ENCODE measurements around the gene VPS37C. TPM values are rescaled to one million over a fixed set of nuclear protein-coding genes. Genes with fewer than 3 reads are reported as not detected.

VPS37C gene
- total RNA-seq, 3 donors from 2014 or later (not counting 1 experiment from before 2014, with no cell fraction given): 6.4 to 6.9 (median 6.5) TPM

GRCh38 chr11:61114913-61115312, 46.3 kb downstream of the VPS37C start:
- no peaks in the 10 kb centered on the region for H3K36me3 Mint-ChIP-seq
- intact Hi-C loops (cut with micrococcal nuclease): no loop called here
- H3K4me1 Mint-ChIP-seq: peaks cover 5 to 19% of the 10 kb centered on the region in 2 donors
- peaks cover 28% of the 10 kb centered on the region for H3K4me1 ChIP-seq (ENCODE audit: control insufficient read depth, insufficient read depth, low read length)
- no peak overlapping the region for H3K27ac Mint-ChIP-seq
- H3K27me3 Mint-ChIP-seq (ENCODE audit: low read depth in 2 of 2): no peaks in the 10 kb centered on the region
- no peaks in the 10 kb centered on the region for H3K36me3 ChIP-seq (ENCODE audit: control insufficient read depth, insufficient read depth, low read length)
- no peak overlapping the region for H3K4me3 ChIP-seq (ENCODE audit: low read length)
- no peak overlapping the region for H3K4me3 Mint-ChIP-seq
- H3K27ac ChIP-seq (ENCODE audit: low read length): no peak overlapping the region
- 78% methylated on average over 5 of the region's 8 CpGs for WGBS (ENCODE audit: insufficient coverage)
- ATAC-seq: no peak
- H3K9me3 ChIP-seq (ENCODE audit: control insufficient read depth, insufficient read depth, low read length): no peaks in the 10 kb centered on the region
- H3K9me3 Mint-ChIP-seq: no peaks in the 10 kb centered on the region
- peak in 1 of 2 donors; percentile 45 for DNase-seq
- no peak for TF ChIP-seq CTCF (IDR thresholded peaks at IDR 0.05)
- no peaks in the 10 kb centered on the region for H3K27me3 ChIP-seq (ENCODE audit: control insufficient read depth, insufficient read depth, low read length)

- Mint-ChIP-seq H3K4me1 (peaks cover 0 to 15% of the 10 kb centered on the region in 2 donors), H3K9me3 (no peaks in the 10 kb centered on the region), H3K36me3 (no peaks in the 10 kb centered on the region), H3K4me3 (no peak overlapping the region), H3K27ac (no peak overlapping the region), H3K27me3 (ENCODE audit: low read depth in 2 of 2) (no peaks in the 10 kb centered on the region)
- intact Hi-C loops (cut with micrococcal nuclease): no loop called here
- Histone ChIP-seq H3K27ac (ENCODE audit: low read length) (no peak overlapping the region), H3K27me3 (ENCODE audit: control insufficient read depth, insufficient read depth, low read length) (no peaks in the 10 kb centered on the region), H3K36me3 (ENCODE audit: control insufficient read depth, insufficient read depth, low read length) (no peaks in the 10 kb centered on the region), H3K9me3 (ENCODE audit: control insufficient read depth, insufficient read depth, low read length) (no peaks in the 10 kb centered on the region), H3K4me3 (ENCODE audit: low read length) (no peak overlapping the region), H3K4me1 (ENCODE audit: control insufficient read depth, insufficient read depth, low read length) (peaks cover 21% of the 10 kb centered on the region)
- 88% methylated on average over 9 of the region's 9 CpGs for WGBS (ENCODE audit: insufficient coverage)
- ATAC-seq: no peak
- peak in 1 of 2 donors; percentile 56 for DNase-seq
- no peak for TF ChIP-seq CTCF (IDR thresholded peaks at IDR 0.05)
Observed at GRCh38 chr11:61113201-61113600, 48.0 kb downstream of the VPS37C start.

GRCh38 chr11:61112575-61112974, 48.7 kb downstream of the VPS37C start:
- Histone ChIP-seq H3K27me3 (ENCODE audit: control insufficient read depth, insufficient read depth, low read length) (no peaks in the 10 kb centered on the region), H3K27ac (ENCODE audit: low read length) (no peak overlapping the region), H3K4me3 (ENCODE audit: low read length) (no peak overlapping the region), H3K4me1 (ENCODE audit: control insufficient read depth, insufficient read depth, low read length) (peaks cover 21% of the 10 kb centered on the region), H3K9me3 (ENCODE audit: control insufficient read depth, insufficient read depth, low read length) (no peaks in the 10 kb centered on the region), H3K36me3 (ENCODE audit: control insufficient read depth, insufficient read depth, low read length) (no peaks in the 10 kb centered on the region)
- Mint-ChIP-seq H3K4me3 (no peak overlapping the region), H3K27ac (no peak overlapping the region), H3K36me3 (no peaks in the 10 kb centered on the region), H3K27me3 (ENCODE audit: low read depth in 2 of 2) (no peaks in the 10 kb centered on the region), H3K9me3 (no peaks in the 10 kb centered on the region), H3K4me1 (peaks cover 0 to 15% of the 10 kb centered on the region in 2 donors)
- ATAC-seq (no peak), DNase-seq (no peak)
- WGBS (ENCODE audit: insufficient coverage): 89% methylated on average over 6 of the region's 6 CpGs
- intact Hi-C loops (cut with micrococcal nuclease): no loop called here
- no peak for TF ChIP-seq CTCF (IDR thresholded peaks at IDR 0.05)
